Left ventricle myocardium inferior (tissue), 1 donor: ENCODE measurements around the gene CCDC93. TPM values are rescaled to one million over a fixed set of nuclear protein-coding genes. Genes with fewer than 3 reads are reported as not detected.

Source experiments
- DNase-seq: peaks from one replicate; pipeline ENCODE4 v3.0.0-alpha.2; 2020
- H3K27ac ChIP-seq: fragments of 200-600 bp; replicated peaks from 2 replicates; pipeline ENCODE4 v1.8.0; 2021
- H3K27me3 ChIP-seq: fragments of 200-600 bp; 2 replicates; pipeline ENCODE4 v1.8.0; 2021; ENCODE audit warnings: low read depth
- H3K36me3 ChIP-seq: fragments of 200-600 bp; 2 replicates; pipeline ENCODE4 v1.8.0; 2021
- H3K4me1 ChIP-seq: fragments of 200-600 bp; 2 replicates; pipeline ENCODE4 v1.8.0; 2021
- H3K4me3 ChIP-seq: fragments of 200-600 bp; 2 replicates; pipeline ENCODE4 v1.8.0; 2021; ENCODE audit warnings: mild to moderate bottlenecking, moderate library complexity
- H3K9me3 ChIP-seq: fragments of 200-600 bp; replicated peaks from 2 replicates; pipeline ENCODE4 v1.8.0; 2021
- CTCF ChIP-seq: fragments of 200-600 bp; IDR thresholded peaks from 2 replicates; pipeline ENCODE4 v1.8.0; 2021; ENCODE audit warnings: antibody characterized with exemption, mild to moderate bottlenecking, borderline replicate concordance
- intact Hi-C: fragments of 100-400 bp; cut with micrococcal nuclease; formaldehyde crosslinking; loops from one replicate; pipeline ENCODE4 v1.11.0; 2022
- total RNA-seq: library from RNA; stranded (reverse); fragmentation: NEBNext Ultra II Directional; extraction: Animal tissue kit (Norgen Biotek cat#: 25700); gene quantifications from one replicate; pipeline ENCODE4 v1.2.1, GENCODE V29; 2021
- donor health status: DM: no; HTN: yes; CAD: no; lungs with severe emphysema.

The CCDC93 gene
- total RNA-seq, 1 donor from 2014 or later, result 22.8 TPM

- intact Hi-C loops, result no loop called here
- H3K36me3 ChIP-seq, result no peaks in the 10 kb centered on the region
- TF ChIP-seq CTCF, result peak; percentile 84
- H3K27ac ChIP-seq, result no peak overlapping the region
- no peaks in the 10 kb centered on the region for H3K4me1 ChIP-seq
- peaks cover 13% of the 10 kb centered on the region for H3K9me3 ChIP-seq
- peaks cover 93% of the 10 kb centered on the region for H3K27me3 ChIP-seq
- DNase-seq, result no peak
- no peak overlapping the region for H3K4me3 ChIP-seq
These were observed 18.5 kb upstream of the CCDC93 start for GRCh38 chr2:118032169-118033013.

GRCh38 chr2:118031566-118031965 is 17.7 kb upstream of the CCDC93 start:
- Histone ChIP-seq H3K27me3 (peaks cover 94% of the 10 kb centered on the region), H3K36me3 (no peaks in the 10 kb centered on the region), H3K27ac (no peak overlapping the region), H3K4me3 (no peak overlapping the region), H3K9me3 (peaks cover 12% of the 10 kb centered on the region), H3K4me1 (no peaks in the 10 kb centered on the region)
- intact Hi-C loops, result no loop called here
- TF ChIP-seq CTCF, result no peak
- DNase-seq, result no peak

GRCh38 chr2:118029025-118029424 is 15.2 kb upstream of the CCDC93 start:
- Histone ChIP-seq H3K36me3 (no peaks in the 10 kb centered on the region), H3K4me1 (no peaks in the 10 kb centered on the region), H3K27ac (no peak overlapping the region), H3K4me3 (no peak overlapping the region), H3K9me3 (no peaks in the 10 kb centered on the region), H3K27me3 (peaks cover 80% of the 10 kb centered on the region)
- intact Hi-C loops, result no loop called here
- no peak for DNase-seq
- TF ChIP-seq CTCF, result no peak

- intact Hi-C loops, result no loop called here
These were observed 7.5 kb upstream of the CCDC93 start for GRCh38 chr2:118021356-118021755.

GRCh38 chr2:118019821-118020220 is 6.0 kb upstream of the CCDC93 start:
- no peak overlapping the region for H3K27ac ChIP-seq
- TF ChIP-seq CTCF, result no peak
- intact Hi-C loops, result no loop called here
- peaks cover 3% of the 10 kb centered on the region for H3K4me1 ChIP-seq
- no peaks in the 10 kb centered on the region for H3K36me3 ChIP-seq
- H3K4me3 ChIP-seq, result no peak overlapping the region
- DNase-seq, result no peak
- H3K27me3 ChIP-seq, result no peaks in the 10 kb centered on the region
- no peaks in the 10 kb centered on the region for H3K9me3 ChIP-seq

More at GRCh38 chr2:118021356-118021755, 7.5 kb upstream of the CCDC93 start:
- Histone ChIP-seq H3K4me1 (no peaks in the 10 kb centered on the region), H3K27me3 (peaks cover 9% of the 10 kb centered on the region), H3K4me3 (no peak overlapping the region), H3K36me3 (no peaks in the 10 kb centered on the region), H3K27ac (no peak overlapping the region), H3K9me3 (no peaks in the 10 kb centered on the region)
- no peak for DNase-seq
- TF ChIP-seq CTCF, result no peak
